Astrocyte (in vitro differentiated cells and primary cell): Measurements from ENCODE around the gene VSX1.

Experiments used
- EZH2 ChIP-seq: IDR thresholded peaks from 2 replicates; pipeline ENCODE4 v1.6.1; 2012; ENCODE audit warnings: mild to moderate bottlenecking, low read length, inconsistent platforms; ENCODE audit not compliant: insufficient read depth
- TF ChIP-seq, protein P1 (sequence below): IDR thresholded peaks from 2 replicates; pipeline ENCODE4 v1.5.1; 2011; ENCODE audit warnings: low read depth, mild to moderate bottlenecking, inconsistent platforms, low read length, moderate library complexity; ENCODE audit not compliant: insufficient read depth

GRCh38 chr20:25118529-25118928 lies 36.6 kb upstream of the VSX1 start:
- TF ChIP-seq, protein P1, sequence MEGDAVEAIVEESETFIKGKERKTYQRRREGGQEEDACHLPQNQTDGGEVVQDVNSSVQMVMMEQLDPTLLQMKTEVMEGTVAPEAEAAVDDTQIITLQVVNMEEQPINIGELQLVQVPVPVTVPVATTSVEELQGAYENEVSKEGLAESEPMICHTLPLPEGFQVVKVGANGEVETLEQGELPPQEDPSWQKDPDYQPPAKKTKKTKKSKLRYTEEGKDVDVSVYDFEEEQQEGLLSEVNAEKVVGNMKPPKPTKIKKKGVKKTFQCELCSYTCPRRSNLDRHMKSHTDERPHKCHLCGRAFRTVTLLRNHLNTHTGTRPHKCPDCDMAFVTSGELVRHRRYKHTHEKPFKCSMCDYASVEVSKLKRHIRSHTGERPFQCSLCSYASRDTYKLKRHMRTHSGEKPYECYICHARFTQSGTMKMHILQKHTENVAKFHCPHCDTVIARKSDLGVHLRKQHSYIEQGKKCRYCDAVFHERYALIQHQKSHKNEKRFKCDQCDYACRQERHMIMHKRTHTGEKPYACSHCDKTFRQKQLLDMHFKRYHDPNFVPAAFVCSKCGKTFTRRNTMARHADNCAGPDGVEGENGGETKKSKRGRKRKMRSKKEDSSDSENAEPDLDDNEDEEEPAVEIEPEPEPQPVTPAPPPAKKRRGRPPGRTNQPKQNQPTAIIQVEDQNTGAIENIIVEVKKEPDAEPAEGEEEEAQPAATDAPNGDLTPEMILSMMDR, result no peak
- TF ChIP-seq EZH2, result no peak
